Muscle of leg (tissue), 11 donors: Measurements from ENCODE around the gene MAGI3. TPM values are rescaled to one million over a fixed set of nuclear protein-coding genes. Genes with fewer than 3 reads are reported as not detected.
"Not testable (repeated sequence)": the region's sequence is repeated elsewhere in the genome, so short reads cannot be mapped to it uniquely, and the experiment has no call there.

Experiments
- DNase-seq: peaks from one replicate; pipeline ENCODE4 v3.0.0; 2013
- H3K27ac ChIP-seq: one replicate; pipeline ENCODE4 v1.5.1; 2013; ENCODE audit warnings: mild to moderate bottlenecking, low read length, control low read depth
- H3K27me3 ChIP-seq: one replicate; pipeline ENCODE4 v1.6.1; 2013; ENCODE audit warnings: low read length; ENCODE audit not compliant: control insufficient read depth, insufficient read depth
- H3K36me3 ChIP-seq: one replicate; pipeline ENCODE4 v1.6.1; 2013; ENCODE audit warnings: low read length; ENCODE audit not compliant: control insufficient read depth, insufficient read depth
- H3K4me1 ChIP-seq: one replicate; pipeline ENCODE4 v1.6.1; 2013; ENCODE audit warnings: low read length; ENCODE audit not compliant: control insufficient read depth, insufficient read depth
- H3K4me3 ChIP-seq: one replicate; pipeline ENCODE4 v1.5.1; 2013; ENCODE audit warnings: low read length, control low read depth
- H3K9me3 ChIP-seq: replicated peaks from 2 replicates; pipeline ENCODE4 v1.6.1; 2013; ENCODE audit warnings: low read depth, low read length; ENCODE audit not compliant: control insufficient read depth
- WGBS: methylation state at CpG from one replicate; pipeline ENCODE4 v1.1.5; 2013; ENCODE audit warnings: missing lambda C conversion rate; ENCODE audit not compliant: insufficient coverage; 5-methylcytosine and 5-hydroxymethylcytosine counted together
- polyA plus RNA-seq, 8 donors: library from polyadenylated mRNA; unstranded; fragments of 120-200 nt; gene quantifications; one replicate each; pipeline versions ENCODE4 v1.2.1 to v1.2.3, GENCODE V29; 2013; ENCODE audit warnings: inconsistent platforms in 1 of 8, low replicate concordance in 1 of 8; ENCODE audit not compliant: insufficient read length in 8 of 8, insufficient read depth in 1 of 8
- total RNA-seq: library from RNA; stranded (reverse); fragments of 120-200 nt; gene quantifications from one replicate; pipeline ENCODE4 v1.2.4, GENCODE V29; 2013

The MAGI3 gene
- total and polyA plus RNA-seq, 9 donors, result 9.7 to 16.6 (median 13.0) TPM

DNA sequence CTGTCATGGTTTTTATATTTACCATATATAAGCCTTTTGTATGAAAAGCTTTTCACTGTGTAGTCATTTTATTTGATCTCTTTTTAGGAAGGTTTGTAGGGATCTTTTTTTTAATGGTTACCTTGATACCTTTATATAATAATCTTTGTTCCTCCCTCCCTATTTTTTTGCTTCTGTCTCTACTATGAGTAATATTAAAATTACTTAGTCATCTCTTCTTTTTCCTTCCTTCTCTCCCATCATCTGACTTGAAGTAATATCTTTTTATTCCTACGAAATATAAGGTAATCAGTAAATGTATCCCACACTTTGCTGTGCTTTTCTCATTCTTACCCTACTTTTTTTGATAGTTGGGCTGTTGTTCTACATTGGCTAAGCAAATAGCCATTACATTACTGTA, 161.4 kb downstream of the MAGI3 start:
- no peak overlapping the region for H3K4me3 ChIP-seq
- no peak overlapping the region for H3K27ac ChIP-seq
- H3K27me3 ChIP-seq, result no peaks in the 10 kb centered on the region
- no peaks in the 10 kb centered on the region for H3K36me3 ChIP-seq
- no peak for DNase-seq
- H3K9me3 ChIP-seq, result no peaks in the 10 kb centered on the region
- no CpG with 5 or more reads among the region's 1 CpG for WGBS
- no peaks in the 10 kb centered on the region for H3K4me1 ChIP-seq

DNA sequence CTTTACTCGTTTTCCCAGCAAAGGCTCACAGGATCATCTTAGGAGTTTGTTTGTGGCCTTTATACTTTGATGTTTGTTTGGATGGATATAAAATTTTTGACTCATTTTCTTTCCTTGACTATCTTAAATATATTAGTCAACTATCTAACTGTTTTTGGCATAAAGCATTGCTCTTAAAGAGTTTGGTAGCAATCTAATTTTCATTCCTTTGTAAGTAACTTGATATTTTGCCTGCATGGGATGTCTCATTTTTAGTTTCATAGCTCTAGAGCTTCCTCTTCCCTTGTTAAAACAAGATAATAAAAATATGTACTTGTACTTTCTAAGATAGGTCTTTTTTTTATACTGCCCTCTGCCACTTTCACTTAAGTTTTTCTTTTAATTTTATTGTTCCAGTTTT, 161.9 kb downstream of the MAGI3 start:
- no peak overlapping the region for H3K4me3 ChIP-seq
- WGBS, result no CpG with 5 or more reads among the region's 1 CpG

DNA sequence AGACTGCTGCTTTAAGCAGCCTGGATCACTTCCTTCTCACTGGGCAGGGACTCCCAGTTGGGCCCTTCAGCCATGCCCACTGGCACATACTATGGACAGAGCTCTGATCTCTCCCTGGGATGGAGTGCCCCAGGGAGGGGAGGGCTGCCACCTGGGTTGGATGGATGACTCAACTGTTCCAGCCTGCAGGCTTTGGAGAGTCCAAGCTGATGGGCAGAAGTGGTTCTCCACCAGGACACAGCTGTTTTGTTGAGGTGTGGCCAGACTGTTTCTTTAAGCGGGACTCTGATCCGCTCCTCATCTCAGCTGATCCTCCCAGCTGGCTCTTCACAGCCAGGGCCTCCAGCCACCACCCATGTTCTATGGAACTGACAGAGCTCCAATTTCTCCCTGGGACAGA, 166.9 kb downstream of the MAGI3 start:
- no peak for DNase-seq
- 100% methylated on average over 2 of the region's 2 CpGs for WGBS
- Histone ChIP-seq H3K4me1 (no peaks in the 10 kb centered on the region), H3K9me3 (peaks cover 25% of the 10 kb centered on the region), H3K4me3 (no peak overlapping the region), H3K27ac (no peak overlapping the region), H3K36me3 (peaks cover 6% of the 10 kb centered on the region), H3K27me3 (no peaks in the 10 kb centered on the region)

More for the DNA sequence above, 161.9 kb downstream of the MAGI3 start:
- H3K4me1 ChIP-seq, result no peaks in the 10 kb centered on the region
- H3K27me3 ChIP-seq, result no peaks in the 10 kb centered on the region
- no peak overlapping the region for H3K27ac ChIP-seq
- H3K36me3 ChIP-seq, result peaks cover 2% of the 10 kb centered on the region
- no peak for DNase-seq
- H3K9me3 ChIP-seq, result peaks cover 2% of the 10 kb centered on the region

DNA sequence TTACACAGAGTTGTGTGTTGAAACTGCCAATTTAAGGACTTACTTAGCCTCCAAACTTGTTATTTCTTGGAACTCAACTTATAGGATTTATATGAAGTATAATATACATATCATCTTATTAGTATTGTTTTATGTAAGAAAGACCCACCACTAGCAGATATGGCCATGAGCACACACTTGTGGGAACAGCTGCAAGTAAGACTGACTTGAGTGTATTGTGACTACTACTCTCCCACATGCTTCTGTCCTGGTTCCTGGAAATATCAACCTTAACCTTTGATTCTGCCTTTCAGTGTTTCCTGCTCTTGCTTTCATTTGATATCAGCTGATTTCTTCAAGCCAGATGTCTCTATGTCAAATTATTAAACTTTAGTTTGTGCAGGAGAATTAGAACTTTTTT, 175.3 kb downstream of the MAGI3 start:
- Histone ChIP-seq H3K4me1 (no peaks in the 10 kb centered on the region), H3K27ac (no peak overlapping the region), H3K27me3 (no peaks in the 10 kb centered on the region), H3K36me3 (no peaks in the 10 kb centered on the region), H3K9me3 (peaks cover 6% of the 10 kb centered on the region), H3K4me3 (no peak overlapping the region)
- DNase-seq, result peak; percentile 31

DNA sequence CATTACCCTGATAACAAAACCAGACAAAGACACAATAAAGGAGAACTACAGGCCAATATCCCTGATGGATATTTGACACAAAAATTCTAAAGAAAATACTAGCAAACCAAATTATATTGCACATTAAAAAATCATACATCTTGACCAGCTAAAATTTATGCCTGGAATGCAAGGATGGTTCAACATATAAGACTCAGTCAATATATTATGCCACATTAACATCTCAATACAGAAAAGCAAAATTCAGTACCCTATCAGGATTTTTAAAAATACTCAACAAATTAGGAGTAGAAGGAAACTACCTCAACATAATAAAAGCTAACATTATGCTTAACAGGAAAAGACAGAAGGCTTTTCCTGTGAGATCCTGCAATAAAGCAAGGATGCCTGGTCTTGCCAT, 177.1 kb downstream of the MAGI3 start:
- no peaks in the 10 kb centered on the region for H3K4me1 ChIP-seq
- no peaks in the 10 kb centered on the region for H3K36me3 ChIP-seq
- H3K27me3 ChIP-seq, result no peaks in the 10 kb centered on the region
- H3K4me3 ChIP-seq, result no peak overlapping the region
- DNase-seq, result no peak
- peaks cover 6% of the 10 kb centered on the region for H3K9me3 ChIP-seq
- H3K27ac ChIP-seq, result no peak overlapping the region

DNA sequence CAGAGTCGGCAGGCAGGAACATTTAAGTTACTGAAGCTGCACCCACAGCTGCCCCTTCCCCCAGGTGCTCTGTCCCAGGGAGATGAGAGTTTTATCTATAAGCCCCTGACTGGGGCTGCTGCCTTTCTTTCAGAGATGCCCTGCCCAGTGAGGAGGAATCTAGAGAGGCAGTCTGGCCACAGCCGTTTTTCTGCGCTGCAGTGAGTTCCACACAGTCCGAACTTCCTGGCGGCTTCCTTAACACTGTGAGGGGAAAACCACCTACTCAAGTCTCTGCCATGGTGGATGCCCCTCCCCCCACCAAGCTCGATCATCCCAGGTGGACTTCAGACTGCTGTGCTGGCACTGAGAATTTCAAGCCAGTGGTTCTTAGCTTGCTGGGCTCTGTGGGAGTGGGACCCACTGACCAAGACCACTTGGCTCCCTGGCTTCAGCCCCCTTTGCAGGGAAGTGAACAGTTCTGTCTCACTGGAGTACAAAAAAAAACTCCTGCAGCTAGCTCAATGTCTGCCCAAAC, 185.5 kb downstream of the MAGI3 start:
- H3K36me3 ChIP-seq, H3K9me3 ChIP-seq, H3K4me3 ChIP-seq, DNase-seq, H3K4me1 ChIP-seq, H3K27me3 ChIP-seq, H3K27ac ChIP-seq: not testable (repeated sequence)
- WGBS, result 88% methylated on average over 5 of the region's 6 CpGs

DNA sequence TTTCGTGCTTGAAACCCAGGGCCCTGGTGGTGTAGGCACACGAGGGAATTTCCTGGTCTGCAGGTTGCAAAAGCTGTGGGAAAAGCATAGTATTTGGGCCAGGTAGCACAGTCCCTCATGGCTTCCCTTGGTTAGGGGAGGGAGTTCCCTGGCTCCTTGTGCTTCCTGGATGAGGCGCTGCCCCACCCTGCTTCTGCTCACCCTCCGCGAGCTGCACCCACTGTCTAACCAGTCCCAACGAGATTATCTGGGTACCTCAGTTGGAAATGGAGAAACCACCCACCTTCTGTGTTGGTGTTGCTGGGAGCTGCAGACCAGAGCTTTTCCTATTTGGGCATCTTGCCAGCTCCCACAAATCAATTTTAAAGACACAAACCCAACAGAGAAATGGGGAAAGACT, 186.0 kb downstream of the MAGI3 start:
- no peak overlapping the region for H3K4me3 ChIP-seq
- no peaks in the 10 kb centered on the region for H3K27me3 ChIP-seq
- no peaks in the 10 kb centered on the region for H3K9me3 ChIP-seq
- no peak for DNase-seq
- no peaks in the 10 kb centered on the region for H3K4me1 ChIP-seq
- 100% methylated on average over 2 of the region's 6 CpGs for WGBS
- H3K27ac ChIP-seq, result no peak overlapping the region
- H3K36me3 ChIP-seq, result no peaks in the 10 kb centered on the region

DNA sequence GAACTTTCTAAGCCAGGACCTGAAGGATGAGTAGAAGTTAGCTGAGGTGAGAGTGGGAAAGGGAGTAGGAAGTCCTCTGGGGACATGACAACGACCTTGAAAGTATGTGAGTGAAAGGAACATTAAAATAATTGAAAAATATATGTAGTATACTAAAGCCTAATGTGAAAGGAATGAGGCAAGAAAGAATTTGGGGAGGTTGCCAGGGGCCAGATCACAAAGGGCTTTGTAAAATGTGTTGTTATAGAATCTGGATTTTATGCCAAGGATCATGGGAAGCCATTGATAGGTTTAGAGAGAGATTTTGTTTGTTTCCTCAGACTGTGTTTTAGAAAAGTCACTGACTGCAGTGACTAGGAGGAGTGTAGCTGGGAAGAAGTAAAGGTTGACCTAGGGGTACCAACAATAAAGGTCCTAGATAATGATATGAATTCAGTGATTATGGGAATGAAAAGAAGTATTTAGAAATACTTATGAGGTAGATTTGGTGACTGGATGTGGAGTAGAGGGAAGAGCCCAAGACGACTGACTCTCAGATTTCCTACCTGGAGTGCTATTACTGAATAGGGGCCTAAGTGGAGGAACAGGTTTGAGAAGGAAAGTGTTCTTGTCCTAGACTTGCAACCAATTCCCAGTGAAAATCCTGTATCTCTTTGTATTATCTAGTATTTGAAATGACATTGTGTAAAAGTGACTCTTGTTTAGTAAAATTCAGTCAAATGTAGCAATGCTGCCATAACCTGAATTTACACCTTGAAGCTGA, 189.1 kb downstream of the MAGI3 start:
- no peaks in the 10 kb centered on the region for H3K27me3 ChIP-seq
- no peaks in the 10 kb centered on the region for H3K9me3 ChIP-seq
- H3K27ac ChIP-seq, result no peak overlapping the region
- no peaks in the 10 kb centered on the region for H3K4me1 ChIP-seq
- peak; percentile 7 for DNase-seq
- H3K36me3 ChIP-seq, result no peaks in the 10 kb centered on the region
- 46% methylated on average over 1 of the region's 2 CpGs for WGBS
- no peak overlapping the region for H3K4me3 ChIP-seq

DNA sequence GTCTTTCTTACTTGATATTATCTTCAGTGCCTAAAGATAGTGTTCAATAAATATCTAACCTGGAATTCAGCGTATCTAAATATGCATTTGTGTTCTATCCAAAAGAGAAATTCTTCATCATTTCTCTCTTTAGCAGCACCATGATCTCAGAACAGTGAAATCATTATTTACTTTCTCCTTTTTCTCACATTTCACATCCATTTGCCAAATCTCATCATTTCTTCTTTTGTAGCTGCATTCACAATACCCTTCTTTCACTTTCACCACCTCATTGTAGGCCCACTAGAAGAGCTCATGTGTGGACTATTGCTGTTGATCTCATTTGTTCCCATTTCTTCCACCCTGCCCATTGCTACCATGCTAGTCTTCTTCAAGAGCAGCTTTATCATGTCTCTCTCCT, 191.0 kb downstream of the MAGI3 start:
- no CpG with 5 or more reads among the region's 1 CpG for WGBS
- H3K9me3 ChIP-seq, result no peaks in the 10 kb centered on the region
- no peaks in the 10 kb centered on the region for H3K27me3 ChIP-seq
- H3K4me3 ChIP-seq, result no peak overlapping the region
- H3K36me3 ChIP-seq, result no peaks in the 10 kb centered on the region
- no peak overlapping the region for H3K27ac ChIP-seq
- no peaks in the 10 kb centered on the region for H3K4me1 ChIP-seq
- no peak for DNase-seq

DNA sequence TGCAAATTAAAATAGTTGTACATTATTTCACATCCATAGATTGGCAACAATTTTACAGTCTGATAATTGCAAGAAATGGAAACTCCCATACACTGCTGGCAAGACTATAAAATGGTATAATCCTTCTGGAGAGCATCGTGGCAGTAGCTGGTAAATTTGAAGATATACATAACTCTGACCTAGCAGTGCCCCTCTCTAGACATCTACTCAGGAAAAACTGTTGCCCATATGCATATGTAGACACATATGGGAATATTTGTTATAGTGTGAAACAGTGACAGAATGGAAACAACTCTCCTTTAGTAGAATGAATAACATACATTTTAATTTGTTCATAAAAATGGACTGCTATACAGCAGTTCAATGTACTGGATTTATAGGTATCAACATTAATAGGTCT, 191.8 kb downstream of the MAGI3 start:
- H3K4me1 ChIP-seq, result no peaks in the 10 kb centered on the region
- no peak for DNase-seq
- H3K27ac ChIP-seq, result no peak overlapping the region
- no CpG with 5 or more reads among the region's 1 CpG for WGBS
- H3K36me3 ChIP-seq, result no peaks in the 10 kb centered on the region
- no peak overlapping the region for H3K4me3 ChIP-seq
- H3K9me3 ChIP-seq, result no peaks in the 10 kb centered on the region
- no peaks in the 10 kb centered on the region for H3K27me3 ChIP-seq

DNA sequence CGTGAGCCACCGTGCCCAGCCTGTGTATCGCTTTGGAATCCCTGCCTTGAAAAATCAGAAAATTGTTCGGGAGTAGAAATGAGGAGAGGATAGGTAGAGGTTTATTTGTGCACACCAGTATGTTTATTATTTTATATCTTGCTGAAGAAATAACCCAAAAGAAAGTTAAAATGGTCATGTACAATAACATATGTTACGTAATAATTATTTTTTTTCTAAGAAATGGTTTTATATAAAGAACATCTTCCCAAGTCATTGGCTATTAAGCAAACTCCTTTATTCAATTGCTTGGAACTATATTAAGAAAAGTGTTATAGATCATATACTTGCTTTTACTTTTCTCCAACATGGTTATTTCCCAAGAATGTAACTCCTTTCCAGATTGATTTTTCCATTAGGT, 197.2 kb downstream of the MAGI3 start:
- WGBS, result no CpG with 5 or more reads among the region's 5 CpGs
- Histone ChIP-seq H3K4me1 (no peaks in the 10 kb centered on the region), H3K27ac (no peak overlapping the region), H3K27me3 (no peaks in the 10 kb centered on the region), H3K4me3 (no peak overlapping the region), H3K36me3 (no peaks in the 10 kb centered on the region), H3K9me3 (no peaks in the 10 kb centered on the region)
- DNase-seq, result no peak
